PC-9 (cell line): ENCODE results near the gene MTERF4.

Source experiments
- CTCF ChIP-seq: fragments of 200-600 bp; sonication (generic); conservative IDR thresholded peaks from 2 replicates; pipeline ENCODE4 v1.6.1; 2017; ENCODE audit warnings: mixed run types, antibody characterized with exemption, mild to moderate bottlenecking, moderate library complexity
- EZH2 ChIP-seq: fragments of 200-600 bp; sonication (generic); IDR thresholded peaks from 2 replicates; pipeline ENCODE4 v1.8.0; 2017; ENCODE audit warnings: antibody characterized with exemption, low read depth

GRCh38 chr2:241051578-241052487 is 50.3 kb downstream of the MTERF4 start:
- no peak for TF ChIP-seq CTCF
- TF ChIP-seq EZH2: no peak
